GM04503 (cell line): Measurements from ENCODE around the gene ST8SIA3.
"Not testable (repeated sequence)": the region's sequence is repeated elsewhere in the genome, so short reads cannot be mapped to it uniquely, and the experiment has no call there.

Source experiments
- DNase-seq: peaks from one replicate; pipeline ENCODE4 v3.0.0-alpha.2; 2012; ENCODE audit warnings: low read depth

ST8SIA3 gene

DNA sequence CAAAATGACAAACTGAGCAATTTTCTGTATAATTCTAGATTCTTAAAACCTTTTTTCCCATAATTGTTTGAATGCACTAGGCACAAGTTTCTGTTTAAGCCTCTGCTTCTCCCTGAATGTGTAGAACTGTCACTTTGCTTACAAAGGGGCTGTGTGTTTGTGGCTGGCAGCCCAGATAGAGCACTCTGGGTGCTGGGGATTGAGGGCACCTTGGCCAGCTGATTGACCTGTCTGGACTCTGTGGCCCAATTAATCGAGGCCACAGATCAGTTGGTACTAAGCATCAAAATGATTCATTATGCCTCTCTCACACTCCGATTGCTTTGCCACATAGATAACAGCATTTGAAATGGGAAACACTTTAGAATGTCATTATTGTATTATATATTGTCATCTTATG, 12.1 kb downstream of the ST8SIA3 start:
- no peak for DNase-seq

- DNase-seq = no peak
Observed at GRCh38 chr18:57366528-57367081, 14.2 kb downstream of the ST8SIA3 start.

- DNase-seq = no peak
Observed at GRCh38 chr18:57372444-57372843, 20.1 kb downstream of the ST8SIA3 start.

GRCh38 chr18:57373017-57373416, 20.7 kb downstream of the ST8SIA3 start:
- no peak for DNase-seq

GRCh38 chr18:57376503-57376902, 24.1 kb downstream of the ST8SIA3 start:
- DNase-seq = no peak

DNA sequence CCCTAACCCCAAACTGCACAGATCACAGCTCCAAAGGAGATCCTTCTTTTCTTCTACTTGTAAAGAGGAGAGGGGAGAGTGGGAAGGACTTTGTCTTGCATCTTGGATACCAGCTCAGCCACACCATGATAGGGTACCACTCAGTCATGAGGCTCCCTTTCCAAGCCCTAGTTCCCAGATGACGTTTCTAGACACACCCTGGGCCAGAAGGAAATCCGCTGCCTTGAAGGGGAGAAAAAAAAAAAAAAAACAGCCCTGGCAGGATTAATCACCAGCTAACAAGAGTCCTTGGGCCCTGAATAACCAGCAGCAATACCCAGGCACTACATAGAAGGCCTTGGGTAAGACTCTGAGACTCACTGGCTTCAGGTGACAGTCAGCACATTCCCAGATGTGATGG, 36.9 kb downstream of the ST8SIA3 start:
- no peak for DNase-seq

GRCh38 chr18:57390044-57390443, 37.7 kb downstream of the ST8SIA3 start:
- DNase-seq = no peak

GRCh38 chr18:57394749-57395148, 42.4 kb downstream of the ST8SIA3 start:
- DNase-seq = not testable (repeated sequence)

GRCh38 chr18:57396831-57397230, 44.5 kb downstream of the ST8SIA3 start:
- not testable (repeated sequence) for DNase-seq

- peak; percentile 8 for DNase-seq
Observed at GRCh38 chr18:57397440-57398132, 45.2 kb downstream of the ST8SIA3 start.

- no peak for DNase-seq
Observed at GRCh38 chr18:57404345-57404744, 52.0 kb downstream of the ST8SIA3 start.

DNA sequence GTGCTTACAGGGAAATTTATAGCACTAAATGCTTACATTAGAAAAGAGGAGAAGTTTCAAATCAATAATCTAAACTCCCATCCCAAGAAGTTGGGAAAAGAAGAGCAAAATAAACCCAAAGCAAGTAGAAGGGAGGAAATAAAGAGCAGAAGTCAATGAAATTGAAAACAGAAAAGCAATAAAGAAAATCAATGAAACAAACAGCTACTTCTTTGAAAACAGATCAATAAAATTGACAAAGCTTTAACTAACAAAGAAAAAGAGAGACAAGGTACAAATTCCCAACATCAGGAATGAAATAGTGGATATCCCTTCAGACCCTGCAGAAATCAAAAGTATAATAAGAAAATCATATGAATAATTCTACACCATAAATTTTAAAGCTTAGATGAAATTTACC, 57.3 kb downstream of the ST8SIA3 start:
- no peak for DNase-seq

DNA sequence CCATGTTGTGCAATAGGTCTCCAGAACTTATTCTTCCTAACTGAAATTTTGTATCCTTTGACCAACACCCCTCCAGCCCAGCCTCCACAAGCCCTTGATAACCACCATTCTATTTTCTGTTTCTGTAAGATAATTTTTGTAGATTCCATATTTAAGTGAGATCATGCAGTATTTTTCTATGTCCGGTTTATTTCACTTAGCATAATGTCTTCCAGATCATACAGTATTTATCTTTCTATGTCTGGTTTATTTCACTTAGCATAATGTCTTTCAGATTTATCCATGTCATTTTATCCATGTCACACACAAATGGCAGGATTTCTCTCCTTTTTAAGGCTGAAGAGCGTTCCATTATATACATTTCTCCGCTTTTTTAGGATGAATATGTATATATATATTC, 58.4 kb downstream of the ST8SIA3 start:
- no peak for DNase-seq

DNA sequence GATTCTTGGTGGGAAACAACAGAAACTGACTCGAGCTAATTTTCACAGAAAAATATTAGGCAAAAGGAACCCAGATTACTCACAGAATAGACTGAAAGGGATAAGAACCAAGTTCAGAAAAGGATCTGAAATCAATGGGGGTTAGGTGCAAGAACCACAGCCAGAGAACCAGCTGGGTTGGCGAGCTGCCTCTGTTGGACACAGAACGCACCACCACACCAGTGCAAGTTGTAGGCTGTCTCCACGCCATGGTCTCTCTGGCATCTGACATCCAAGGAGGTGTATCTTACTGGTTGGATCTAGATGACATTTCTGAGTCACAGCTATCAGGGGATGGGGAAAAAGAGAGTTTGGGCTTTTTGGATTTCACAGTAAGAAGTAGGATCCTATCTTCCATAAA, 64.2 kb downstream of the ST8SIA3 start:
- no peak for DNase-seq
